IPS DF 4.7 (cell line): ENCODE results near the gene ERVW-1.

ENCODE experiments used
- DNase-seq: peaks from one replicate; pipeline ENCODE4 v3.0.0-alpha.2; 2013; ENCODE audit warnings: low spot score; ENCODE audit errors: extremely low read depth

The ERVW-1 gene

DNA sequence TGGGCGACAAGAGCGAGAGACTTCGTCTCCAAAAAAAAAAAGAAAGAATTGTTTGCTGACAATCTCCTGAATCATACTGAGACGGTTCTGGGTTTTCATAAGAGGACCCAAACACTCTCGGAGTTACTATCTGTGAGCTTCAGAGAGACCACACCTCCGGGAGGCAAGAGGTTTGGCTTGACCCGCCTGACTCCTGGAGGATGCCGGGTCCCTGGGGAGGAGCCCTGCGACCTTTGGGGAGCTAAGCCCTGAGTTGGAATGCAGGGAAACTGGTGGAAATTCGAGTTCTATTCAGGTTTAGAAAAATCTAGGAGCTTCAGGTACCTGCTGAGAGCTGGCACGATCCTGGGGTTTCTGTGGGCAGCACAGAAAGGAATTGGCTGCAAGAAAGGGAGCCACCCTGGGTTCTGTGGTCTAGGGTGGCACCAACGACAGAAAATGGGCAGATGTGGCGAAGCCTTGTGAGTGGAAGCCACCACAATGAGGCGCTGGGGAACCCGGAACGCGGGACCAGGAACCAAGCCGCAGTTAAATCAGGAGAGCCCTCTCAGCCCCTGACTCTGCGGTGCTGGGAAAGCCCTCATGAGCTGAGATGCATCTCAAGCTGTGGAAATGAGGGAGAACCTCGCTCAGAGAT is 52.3 kb downstream of the ERVW-1 start:
- DNase-seq = no peak

DNA sequence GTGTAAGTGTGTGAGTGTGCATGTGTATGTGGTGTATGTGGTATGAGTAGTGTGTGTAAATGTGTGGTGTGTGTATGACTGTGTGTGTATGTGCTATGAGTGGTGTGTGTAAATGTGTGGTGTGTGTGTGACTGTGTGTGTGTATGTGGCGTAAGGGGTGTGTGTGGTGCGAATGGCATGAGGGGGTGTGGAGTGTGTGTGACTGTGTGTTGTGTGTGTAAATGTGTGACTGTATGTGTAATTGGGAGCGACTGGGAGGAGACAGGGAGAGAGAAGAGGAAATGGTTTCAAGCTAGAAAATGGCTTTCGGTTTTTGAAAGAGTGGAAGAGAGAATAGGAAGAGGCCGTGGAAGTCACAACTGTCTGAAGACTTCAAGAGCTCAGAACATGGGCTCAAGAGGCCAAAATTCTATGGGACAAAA is 54.0 kb downstream of the ERVW-1 start:
- no peak for DNase-seq

- DNase-seq = no peak
Observed at GRCh38 chr7:92422926-92423325, 54.8 kb downstream of the ERVW-1 start.

DNA sequence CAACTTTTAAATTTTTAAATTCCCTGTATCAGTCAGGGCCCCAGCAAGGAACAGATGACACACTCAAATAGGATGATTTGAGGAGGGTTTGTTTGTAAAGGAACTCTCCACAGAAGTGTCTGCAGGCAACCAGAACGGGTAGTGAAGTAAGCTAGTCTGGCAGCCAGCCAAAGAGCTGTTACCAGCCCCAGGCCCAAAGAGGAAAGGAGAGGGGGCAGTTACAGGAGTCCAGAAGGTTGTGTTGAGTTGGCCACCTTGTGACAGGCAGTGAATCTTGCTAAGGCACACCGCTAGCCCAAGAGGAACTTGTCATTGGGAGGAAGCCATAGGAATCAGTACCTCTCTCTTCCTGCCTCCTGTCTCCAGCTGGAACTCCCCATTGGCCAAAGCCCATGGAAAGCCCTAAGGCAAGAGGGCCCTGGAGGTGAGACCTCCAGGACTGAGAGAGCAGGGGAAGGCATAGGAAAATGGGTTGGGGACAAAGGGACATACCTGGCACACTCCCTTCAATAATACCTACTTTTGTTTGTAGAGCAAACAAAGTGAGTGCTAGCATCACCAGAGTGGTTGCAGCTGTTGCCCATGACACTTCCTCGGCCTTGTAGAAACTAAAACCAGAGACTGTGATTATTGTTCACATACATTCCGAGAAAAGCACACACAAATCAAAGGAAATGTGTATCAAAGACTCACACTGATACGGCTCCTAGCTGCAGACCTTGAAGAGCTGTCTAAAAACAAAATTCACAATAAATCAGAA is 55.9 kb downstream of the ERVW-1 start:
- no peak for DNase-seq
